Hepatocyte (in vitro differentiated cells): ENCODE data around the gene MEX3B. TPM values are rescaled to one million over a fixed set of nuclear protein-coding genes. Genes with fewer than 3 reads are reported as not detected.

ENCODE experiments used
- DNase-seq: peaks from one replicate; pipeline ENCODE4 v3.0.0-alpha.2; 2016; ENCODE audit warnings: low spot score
- H2AFZ ChIP-seq: fragments of 200-600 bp; sonication (generic); 2 replicates; pipeline ENCODE4 v1.6.0; 2016; ENCODE audit warnings: antibody characterized with exemption, mild to moderate bottlenecking
- H3K27ac ChIP-seq: fragments of 200-600 bp; sonication (generic); 2 replicates; pipeline ENCODE4 v1.5.1; 2016; ENCODE audit warnings: mild to moderate bottlenecking
- H3K27me3 ChIP-seq: fragments of 200-600 bp; sonication (generic); 2 replicates; pipeline ENCODE4 v1.6.1; 2016
- H3K36me3 ChIP-seq: fragments of 200-600 bp; sonication (generic); replicated peaks from 2 replicates; pipeline ENCODE4 v1.5.1; 2016; ENCODE audit warnings: low read depth; ENCODE audit not compliant: insufficient read depth
- H3K4me1 ChIP-seq: fragments of 200-600 bp; sonication (generic); 2 replicates; pipeline ENCODE4 v1.5.1; 2016; ENCODE audit warnings: mild to moderate bottlenecking, moderate library complexity; ENCODE audit not compliant: insufficient read depth
- H3K4me2 ChIP-seq: fragments of 200-600 bp; sonication (generic); 2 replicates; pipeline ENCODE4 v1.6.0; 2016
- H3K4me3 ChIP-seq: fragments of 200-600 bp; sonication (generic); 2 replicates; pipeline ENCODE4 v1.5.1; 2016; ENCODE audit warnings: mild to moderate bottlenecking
- H3K79me2 ChIP-seq: fragments of 200-600 bp; sonication (generic); 2 replicates; pipeline ENCODE4 v1.6.0; 2017; ENCODE audit warnings: mild to moderate bottlenecking
- H3K9me2 ChIP-seq: fragments of 200-600 bp; sonication (generic); replicated peaks from 2 replicates; pipeline ENCODE4 v1.6.0; 2017; ENCODE audit warnings: mild to moderate bottlenecking; ENCODE audit not compliant: insufficient read depth
- H3K9me3 ChIP-seq: fragments of 200-600 bp; sonication (generic); 2 replicates; pipeline ENCODE4 v1.5.1; 2016; ENCODE audit warnings: low read depth, mild to moderate bottlenecking
- H4K20me1 ChIP-seq: fragments of 200-600 bp; sonication (generic); 2 replicates; pipeline ENCODE4 v1.6.0; 2016; ENCODE audit warnings: mild to moderate bottlenecking; ENCODE audit not compliant: insufficient read depth, poor library complexity, severe bottlenecking
- EZH2 ChIP-seq: fragments of 200-600 bp; sonication (generic); IDR thresholded peaks from 2 replicates; pipeline ENCODE4 v1.6.1; 2016; ENCODE audit warnings: antibody characterized with exemption, mild to moderate bottlenecking, borderline replicate concordance
- EZH2phosphoT487 ChIP-seq: fragments of 200-600 bp; sonication (generic); IDR thresholded peaks from one replicate; pipeline ENCODE4 v1.6.1; 2018; ENCODE audit warnings: antibody characterized with exemption, mild to moderate bottlenecking, low read depth, moderate library complexity; ENCODE audit not compliant: unreplicated experiment, severe bottlenecking
- WGBS: methylation state at CpG from one replicate; pipeline ENCODE4 v1.1.6; 2016; ENCODE audit warnings: low lambda C conversion rate; ENCODE audit errors: missing lambda C conversion rate; 5-methylcytosine and 5-hydroxymethylcytosine counted together
- polyA plus RNA-seq: library from polyadenylated mRNA; unstranded; fragments of >200 nt; fragmentation: Nextera tagmentation; extraction: Ambion mirVana; gene quantifications from 2 replicates; pipeline ENCODE4 v1.2.1, GENCODE V29; 2016
- total RNA-seq: library from RNA; depleted of rRNA; stranded (reverse); fragments of >200 nt; gene quantifications from 2 replicates; pipeline ENCODE4 v1.2.3, GENCODE V29; 2014
- TF ChIP-seq, protein P1 (sequence below): fragments of 200-600 bp; sonication (generic); IDR thresholded peaks from 2 replicates; pipeline ENCODE4 v1.5.1; 2016; ENCODE audit warnings: antibody characterized with exemption, mild to moderate bottlenecking; ENCODE audit not compliant: poor library complexity

Gene MEX3B
- total and polyA plus RNA-seq, 2 experiments from 2014 or later = 4.8 to 10.0 TPM

DNA sequence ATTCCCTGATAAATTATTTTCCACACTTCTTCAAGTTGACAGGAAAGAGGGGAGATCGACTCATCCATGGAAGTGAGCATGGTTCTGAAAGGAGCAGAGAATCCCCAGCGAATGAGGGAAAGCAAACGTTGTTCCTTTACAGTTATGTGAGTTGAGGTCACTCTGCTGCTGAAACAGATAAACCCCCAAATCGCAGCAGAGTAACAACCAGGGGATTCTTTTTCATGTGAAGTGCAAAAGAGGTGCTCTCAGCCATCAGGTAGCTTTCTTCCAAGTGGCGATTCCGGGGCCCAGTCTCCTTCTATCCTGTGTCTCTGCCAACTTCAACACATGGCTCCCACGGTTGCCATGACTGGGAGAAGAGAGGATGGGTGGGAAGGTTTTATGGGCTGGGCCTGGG, 28.2 kb downstream of the MEX3B start:
- Histone ChIP-seq H3K27me3 (peaks cover 5% of the 10 kb centered on the region), H3K4me1 (no peaks in the 10 kb centered on the region), H3K4me3 (no peak overlapping the region), H3K79me2 (no peaks in the 10 kb centered on the region), H3K9me2 (no peaks in the 10 kb centered on the region), H2AFZ (no peak overlapping the region), H4K20me1 (no peaks in the 10 kb centered on the region), H3K27ac (no peak overlapping the region), H3K4me2 (no peak overlapping the region), H3K9me3 (no peaks in the 10 kb centered on the region), H3K36me3 (no peaks in the 10 kb centered on the region)
- TF ChIP-seq, protein P1, sequence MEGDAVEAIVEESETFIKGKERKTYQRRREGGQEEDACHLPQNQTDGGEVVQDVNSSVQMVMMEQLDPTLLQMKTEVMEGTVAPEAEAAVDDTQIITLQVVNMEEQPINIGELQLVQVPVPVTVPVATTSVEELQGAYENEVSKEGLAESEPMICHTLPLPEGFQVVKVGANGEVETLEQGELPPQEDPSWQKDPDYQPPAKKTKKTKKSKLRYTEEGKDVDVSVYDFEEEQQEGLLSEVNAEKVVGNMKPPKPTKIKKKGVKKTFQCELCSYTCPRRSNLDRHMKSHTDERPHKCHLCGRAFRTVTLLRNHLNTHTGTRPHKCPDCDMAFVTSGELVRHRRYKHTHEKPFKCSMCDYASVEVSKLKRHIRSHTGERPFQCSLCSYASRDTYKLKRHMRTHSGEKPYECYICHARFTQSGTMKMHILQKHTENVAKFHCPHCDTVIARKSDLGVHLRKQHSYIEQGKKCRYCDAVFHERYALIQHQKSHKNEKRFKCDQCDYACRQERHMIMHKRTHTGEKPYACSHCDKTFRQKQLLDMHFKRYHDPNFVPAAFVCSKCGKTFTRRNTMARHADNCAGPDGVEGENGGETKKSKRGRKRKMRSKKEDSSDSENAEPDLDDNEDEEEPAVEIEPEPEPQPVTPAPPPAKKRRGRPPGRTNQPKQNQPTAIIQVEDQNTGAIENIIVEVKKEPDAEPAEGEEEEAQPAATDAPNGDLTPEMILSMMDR = no peak
- DNase-seq = no peak
- 86% methylated on average over 7 of the region's 7 CpGs for WGBS

DNA sequence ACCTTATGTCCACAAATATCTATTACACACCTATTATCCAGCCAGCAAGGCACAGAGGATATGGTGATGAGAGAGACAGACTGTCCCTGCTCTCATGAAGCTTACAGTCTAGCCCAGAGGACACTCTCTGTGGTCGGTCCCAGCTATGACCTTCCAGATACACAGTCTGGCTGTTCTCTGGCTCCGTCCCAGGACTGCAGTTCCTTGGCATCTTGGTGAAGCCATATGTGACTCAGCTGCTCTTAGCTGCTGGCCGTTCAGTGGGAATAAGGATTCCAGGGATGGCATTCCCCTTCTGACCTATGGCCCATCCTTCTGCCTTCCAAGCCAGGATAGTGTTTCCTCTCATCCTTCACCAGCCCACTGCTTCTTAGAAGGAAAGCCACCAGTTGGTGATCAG, 30.8 kb downstream of the MEX3B start:
- no peak for DNase-seq
- Histone ChIP-seq H3K9me2 (no peaks in the 10 kb centered on the region), H3K27ac (no peak overlapping the region), H3K4me3 (no peak overlapping the region), H3K79me2 (no peaks in the 10 kb centered on the region), H3K4me2 (no peak overlapping the region), H3K9me3 (no peaks in the 10 kb centered on the region), H4K20me1 (no peaks in the 10 kb centered on the region), H3K36me3 (no peaks in the 10 kb centered on the region), H3K27me3 (peaks cover 5% of the 10 kb centered on the region), H3K4me1 (no peaks in the 10 kb centered on the region), H2AFZ (no peak overlapping the region)
- TF ChIP-seq, protein P1 = no peak
- TF ChIP-seq EZH2 (no peak), EZH2phosphoT487 (no peak)
- 90% methylated on average over 3 of the region's 3 CpGs for WGBS

DNA sequence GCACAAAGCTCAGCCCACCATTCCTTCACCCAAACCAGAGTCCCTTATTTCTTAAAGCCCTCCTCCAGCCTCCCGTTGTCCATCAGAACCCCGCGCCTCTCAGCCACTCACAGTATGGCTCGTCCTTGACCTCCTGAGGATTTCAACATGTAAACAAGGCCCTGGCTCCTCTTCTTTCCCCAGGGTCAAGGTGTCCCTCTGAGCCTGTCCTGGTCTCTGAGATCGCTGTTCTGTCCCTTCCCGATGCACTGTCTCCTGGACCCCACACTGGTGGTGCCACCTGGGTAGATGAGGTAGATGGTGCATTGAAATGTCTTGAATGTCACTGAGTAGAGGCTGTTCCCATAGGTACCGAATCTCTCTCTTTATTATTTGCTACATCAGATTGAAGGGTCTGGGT, 32.9 kb downstream of the MEX3B start:
- no peaks in the 10 kb centered on the region for H3K79me2 ChIP-seq
- no peak overlapping the region for H3K4me3 ChIP-seq
- no peak overlapping the region for H3K4me2 ChIP-seq
- TF ChIP-seq EZH2 (no peak), EZH2phosphoT487 (no peak)
- TF ChIP-seq, protein P1 = no peak
- WGBS = 96% methylated on average over 7 of the region's 7 CpGs
- no peak overlapping the region for H2AFZ ChIP-seq
- no peak for DNase-seq
- no peak overlapping the region for H3K27ac ChIP-seq
- no peaks in the 10 kb centered on the region for H3K4me1 ChIP-seq
- no peaks in the 10 kb centered on the region for H3K9me2 ChIP-seq
- no peaks in the 10 kb centered on the region for H3K27me3 ChIP-seq
- no peaks in the 10 kb centered on the region for H3K9me3 ChIP-seq
- no peaks in the 10 kb centered on the region for H3K36me3 ChIP-seq
- H4K20me1 ChIP-seq = no peaks in the 10 kb centered on the region

DNA sequence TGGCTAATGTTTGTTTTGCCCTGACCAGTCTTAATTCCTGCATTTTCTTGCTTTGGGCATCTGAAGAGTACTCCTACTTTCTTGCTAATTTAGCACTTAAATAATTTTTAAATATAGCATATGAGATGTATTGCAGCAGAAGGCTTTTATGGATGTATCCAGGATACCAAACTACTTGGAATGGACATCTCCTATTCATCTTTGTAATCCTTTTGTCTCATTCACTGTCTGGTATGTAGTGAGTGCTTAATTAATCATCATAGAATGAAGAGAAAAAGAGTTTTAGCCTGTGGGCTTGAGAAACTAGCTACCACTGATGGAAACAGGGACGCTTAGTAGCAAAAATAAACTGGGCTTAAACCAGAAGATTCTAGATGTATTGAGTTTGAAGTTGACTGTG, 40.6 kb downstream of the MEX3B start:
- H4K20me1 ChIP-seq = no peaks in the 10 kb centered on the region
- no peaks in the 10 kb centered on the region for H3K9me2 ChIP-seq
- H3K4me1 ChIP-seq = no peaks in the 10 kb centered on the region
- no peak overlapping the region for H3K27ac ChIP-seq
- H2AFZ ChIP-seq = no peak overlapping the region
- H3K79me2 ChIP-seq = no peaks in the 10 kb centered on the region
- no peak overlapping the region for H3K4me3 ChIP-seq
- WGBS = 93% methylated on average over 1 of the region's 1 CpG
- DNase-seq = no peak
- H3K36me3 ChIP-seq = no peaks in the 10 kb centered on the region
- H3K27me3 ChIP-seq = no peaks in the 10 kb centered on the region
- H3K4me2 ChIP-seq = no peak overlapping the region
- H3K9me3 ChIP-seq = no peaks in the 10 kb centered on the region
- TF ChIP-seq, protein P1 = no peak
- TF ChIP-seq EZH2phosphoT487 (no peak), EZH2 (no peak)
